PC-9 (cell line): Measurements from ENCODE around the gene OR5H6.

Source experiments
- EZH2 ChIP-seq: fragments of 200-600 bp; sonication (generic); IDR thresholded peaks from 2 replicates; pipeline ENCODE4 v1.8.0; 2017; ENCODE audit warnings: antibody characterized with exemption, low read depth
- TF ChIP-seq, protein P1 (sequence below): fragments of 200-600 bp; sonication (generic); conservative IDR thresholded peaks from 2 replicates; pipeline ENCODE4 v1.6.1; 2017; ENCODE audit warnings: mixed run types, antibody characterized with exemption, mild to moderate bottlenecking, moderate library complexity

DNA sequence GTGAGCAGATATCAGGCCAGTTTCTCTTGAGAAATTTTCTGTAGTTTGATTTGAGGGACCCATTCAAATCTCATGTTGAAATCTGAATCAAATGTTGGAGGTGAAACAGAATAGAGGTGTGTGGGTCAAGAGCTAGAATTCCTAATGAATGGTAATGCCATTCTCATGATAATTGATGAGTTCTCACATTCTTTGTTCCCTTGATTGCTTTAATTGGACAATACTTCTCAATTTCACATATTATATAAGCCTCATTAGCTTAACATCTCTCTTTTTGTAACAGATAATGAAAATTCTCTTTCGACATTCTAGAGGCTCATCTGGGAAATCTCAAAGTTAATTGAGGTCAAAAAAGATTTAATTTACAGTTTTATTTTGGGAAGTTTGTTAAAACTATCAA lies 21.9 kb upstream of the OR5H6 start:
- TF ChIP-seq, protein P1, sequence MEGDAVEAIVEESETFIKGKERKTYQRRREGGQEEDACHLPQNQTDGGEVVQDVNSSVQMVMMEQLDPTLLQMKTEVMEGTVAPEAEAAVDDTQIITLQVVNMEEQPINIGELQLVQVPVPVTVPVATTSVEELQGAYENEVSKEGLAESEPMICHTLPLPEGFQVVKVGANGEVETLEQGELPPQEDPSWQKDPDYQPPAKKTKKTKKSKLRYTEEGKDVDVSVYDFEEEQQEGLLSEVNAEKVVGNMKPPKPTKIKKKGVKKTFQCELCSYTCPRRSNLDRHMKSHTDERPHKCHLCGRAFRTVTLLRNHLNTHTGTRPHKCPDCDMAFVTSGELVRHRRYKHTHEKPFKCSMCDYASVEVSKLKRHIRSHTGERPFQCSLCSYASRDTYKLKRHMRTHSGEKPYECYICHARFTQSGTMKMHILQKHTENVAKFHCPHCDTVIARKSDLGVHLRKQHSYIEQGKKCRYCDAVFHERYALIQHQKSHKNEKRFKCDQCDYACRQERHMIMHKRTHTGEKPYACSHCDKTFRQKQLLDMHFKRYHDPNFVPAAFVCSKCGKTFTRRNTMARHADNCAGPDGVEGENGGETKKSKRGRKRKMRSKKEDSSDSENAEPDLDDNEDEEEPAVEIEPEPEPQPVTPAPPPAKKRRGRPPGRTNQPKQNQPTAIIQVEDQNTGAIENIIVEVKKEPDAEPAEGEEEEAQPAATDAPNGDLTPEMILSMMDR = no peak
- TF ChIP-seq EZH2 = no peak
